Measurements from ENCODE around the gene FBXW4. TPM values are rescaled to one million over a fixed set of nuclear protein-coding genes. Genes with fewer than 3 reads are reported as not detected.
A peak's percentile ranks its signal among the peaks of the same experiment; 100 is the strongest.

FBXW4 gene
- polyA plus RNA-seq, 2 of the 4 experiments (the other 2 are of a cell fraction): 24.0 to 41.1 TPM

DNA sequence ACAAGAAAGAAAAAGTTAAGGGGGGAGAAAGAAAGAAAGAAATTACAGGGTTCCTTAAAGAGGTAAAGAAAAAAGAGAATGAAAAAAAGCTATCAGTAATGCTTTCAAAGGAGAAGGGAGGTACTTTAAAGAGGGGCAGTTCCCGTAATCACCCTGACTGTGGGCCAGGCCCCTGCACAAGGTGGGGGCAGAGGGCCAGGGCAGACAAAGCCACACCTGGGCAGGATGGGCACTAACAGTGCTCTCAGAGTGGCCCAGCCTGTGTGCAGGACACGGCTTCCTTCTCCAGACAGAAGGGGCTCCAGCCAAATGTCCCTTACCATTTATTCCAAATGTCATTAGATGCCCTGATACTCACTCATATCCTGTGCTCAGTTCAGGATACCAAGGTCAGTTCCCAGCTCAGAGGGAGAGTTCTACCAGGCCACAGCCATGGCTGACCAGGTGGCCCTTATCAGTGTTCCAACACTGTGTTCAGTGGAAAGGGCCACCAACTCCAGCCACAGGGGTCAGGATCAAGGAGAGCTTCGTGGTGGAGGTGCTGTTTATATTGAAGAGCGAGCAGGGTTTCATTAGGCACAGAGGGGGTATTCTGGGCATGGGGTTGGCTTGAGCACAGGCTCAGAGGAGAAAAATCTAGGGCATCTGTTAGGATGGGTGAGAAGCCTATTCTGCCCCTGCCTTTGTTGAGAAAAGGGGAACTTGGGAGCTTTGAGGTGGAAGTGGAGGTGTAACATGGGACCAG lies 77.0 kb downstream of the FBXW4 start:
- no peaks in the 10 kb centered on the region for H3K4me1 ChIP-seq

DNA sequence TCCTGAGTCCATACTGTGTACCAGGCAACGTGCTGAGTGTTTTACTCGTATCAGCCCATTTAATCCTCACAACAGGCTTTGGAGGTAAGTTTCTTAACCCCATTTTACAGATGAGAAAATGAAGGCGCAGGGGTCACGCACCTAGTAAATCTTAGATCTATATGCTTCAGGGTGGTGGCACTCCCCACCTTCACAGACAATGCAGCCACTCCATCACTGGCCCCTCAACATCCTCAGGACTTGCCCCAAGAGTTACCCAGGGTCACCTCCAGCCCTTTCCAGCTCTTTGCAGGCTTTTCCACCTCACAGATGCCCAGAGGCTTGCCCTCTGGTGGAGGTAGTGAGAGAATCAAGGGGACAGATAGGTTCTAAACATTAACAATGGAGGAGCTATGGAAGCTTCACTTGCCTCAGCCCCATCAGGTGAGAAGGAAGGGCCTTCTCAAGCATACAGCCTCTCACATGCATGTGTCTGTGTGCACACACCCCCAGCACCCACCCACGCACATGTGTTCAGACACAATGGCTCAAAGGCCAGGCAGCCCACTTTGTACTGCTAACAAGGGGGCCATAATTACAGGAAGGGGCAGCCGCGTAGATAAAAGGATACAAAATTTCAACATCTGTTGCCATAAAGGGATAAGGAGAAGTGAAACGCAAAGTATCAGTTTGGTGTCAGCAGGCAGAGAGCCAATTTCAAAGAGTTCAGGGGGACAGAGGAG lies 77.7 kb downstream of the FBXW4 start:
- ATAC-seq: peak; percentile 45 to 56; a peak in 3 of 6 replicates
- TF ChIP-seq SMC3 (IDR thresholded peaks at IDR 0.05) (no peak), ZNF302 (CRISPR knock-in tag; IDR thresholded peaks at IDR 0.05) (no peak), HEYL (CRISPR knock-in tag; IDR thresholded peaks at IDR 0.05) (no peak), CBX2 (IDR thresholded peaks at IDR 0.05; ENCODE audit: borderline replicate concordance, low read depth) (no peak), CHD4 (IDR thresholded peaks at IDR 0.05; ENCODE audit: borderline replicate concordance) (no peak), ZFP36 (IDR thresholded peaks at IDR 0.05; ENCODE audit: borderline replicate concordance, partially characterized antibody) (no peak), FOXS1 (CRISPR knock-in tag; IDR thresholded peaks at IDR 0.05) (no peak), HDAC2 (IDR thresholded peaks at IDR 0.05) (no peak), RAD21 (conservative IDR thresholded peaks at IDR 0.05 in 1 of 2, IDR thresholded peaks at IDR 0.05 in 1 of 2) (no peak), EHF (CRISPR knock-in tag; IDR thresholded peaks at IDR 0.05) (no peak)
- H3K4me1 ChIP-seq: no peaks in the 10 kb centered on the region
- ChIA-PET CTCF (interaction anchor here (1.1 to 4.5 kb wide), 6 partner anchors 10 to 402 kb away, joined by 3 to 19 read pairs (median 5); no protein-coding TSS in a partner anchor), POLR2A (no interaction called here)
- no peak for FAIRE-seq
- no peak overlapping the region for H3K4me2 ChIP-seq
- WGBS (ENCODE audit: missing lambda C conversion rate): 95% methylated on average over 8 of the region's 8 CpGs
- no peaks in the 10 kb centered on the region for H3K9me3 ChIP-seq
- no peak overlapping the region for H3K4me3 ChIP-seq
- DNase-seq (ENCODE audit: low read depth in 1 of 2, low spot score in 1 of 2): peak in 1 of 2 experiments; percentile 24
- no peak overlapping the region for H3K27ac ChIP-seq

More for the DNA sequence above, 77.0 kb downstream of the FBXW4 start:
- CTCF ChIA-PET: interaction anchor here (1.0 to 4.5 kb wide), 8 partner anchors 10 to 403 kb away, joined by 3 to 19 read pairs (median 5); no protein-coding TSS in a partner anchor
- no peak for ATAC-seq
- no peak overlapping the region for H3K27ac ChIP-seq
- POLR2A ChIA-PET: no interaction called here
- WGBS (ENCODE audit: missing lambda C conversion rate): 85% methylated on average over 4 of the region's 4 CpGs
- H3K4me3 ChIP-seq: no peak overlapping the region
- no peak for DNase-seq (ENCODE audit: low read depth in 1 of 2, low spot score in 1 of 2)
- no peak for FAIRE-seq
- no peaks in the 10 kb centered on the region for H3K9me3 ChIP-seq
- TF ChIP-seq, protein P1, sequence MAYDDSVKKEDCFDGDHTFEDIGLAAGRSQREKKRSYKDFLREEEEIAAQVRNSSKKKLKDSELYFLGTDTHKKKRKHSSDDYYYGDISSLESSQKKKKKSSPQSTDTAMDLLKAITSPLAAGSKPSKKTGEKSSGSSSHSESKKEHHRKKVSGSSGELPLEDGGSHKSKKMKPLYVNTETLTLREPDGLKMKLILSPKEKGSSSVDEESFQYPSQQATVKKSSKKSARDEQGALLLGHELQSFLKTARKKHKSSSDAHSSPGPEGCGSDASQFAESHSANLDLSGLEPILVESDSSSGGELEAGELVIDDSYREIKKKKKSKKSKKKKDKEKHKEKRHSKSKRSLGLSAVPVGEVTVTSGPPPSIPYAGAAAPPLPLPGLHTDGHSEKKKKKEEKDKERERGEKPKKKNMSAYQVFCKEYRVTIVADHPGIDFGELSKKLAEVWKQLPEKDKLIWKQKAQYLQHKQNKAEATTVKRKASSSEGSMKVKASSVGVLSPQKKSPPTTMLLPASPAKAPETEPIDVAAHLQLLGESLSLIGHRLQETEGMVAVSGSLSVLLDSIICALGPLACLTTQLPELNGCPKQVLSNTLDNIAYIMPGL (CRISPR knock-in tag; IDR thresholded peaks at IDR 0.05; ENCODE audit: borderline replicate concordance): no peak
- H3K4me2 ChIP-seq: no peak overlapping the region

DNA sequence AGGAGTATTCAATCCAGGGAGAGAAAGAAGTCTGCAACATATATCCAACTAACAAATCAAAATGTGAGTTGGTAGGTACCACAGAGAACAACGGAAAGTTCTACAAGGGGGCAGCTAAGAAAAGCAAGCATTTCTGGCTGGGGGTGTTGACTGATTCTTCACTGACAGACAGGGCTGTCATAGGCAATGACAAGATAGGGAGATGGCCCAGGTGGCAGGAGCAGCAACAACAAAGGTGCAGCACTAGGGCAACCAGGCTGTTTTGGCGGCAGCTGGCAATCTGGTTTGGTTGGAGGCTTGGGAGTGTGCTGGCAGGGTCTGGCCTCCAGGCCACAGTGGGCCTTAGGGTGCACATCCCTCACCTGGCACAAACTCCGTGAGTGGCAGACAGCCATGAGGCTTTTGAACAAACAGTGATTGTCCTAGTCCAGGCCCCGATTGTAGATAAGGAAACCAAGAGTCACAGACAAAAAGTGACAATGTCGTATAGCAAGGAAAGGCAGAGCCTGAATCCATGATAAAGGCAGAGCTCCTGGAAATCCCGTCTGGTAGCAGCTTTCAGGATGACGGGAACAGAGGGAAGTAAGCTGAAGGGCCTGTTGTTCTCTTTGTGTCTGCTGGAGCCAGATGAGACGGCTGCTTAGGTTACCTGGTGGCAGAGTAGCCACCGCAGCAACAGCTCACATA lies 78.4 kb downstream of the FBXW4 start:
- Histone ChIP-seq H3K4me2 (no peak overlapping the region), H3K4me3 (no peak overlapping the region), H3K9me3 (no peaks in the 10 kb centered on the region), H3K4me1 (no peaks in the 10 kb centered on the region), H3K27ac (no peak overlapping the region)
- POLR2A ChIA-PET: no interaction called here
- ATAC-seq (no peak), DNase-seq (ENCODE audit: low read depth in 1 of 2, low spot score in 1 of 2) (no peak), FAIRE-seq (no peak)
- no peak for TF ChIP-seq NR3C1 (IDR thresholded peaks at IDR 0.05)
- no peak for TF ChIP-seq BHLHE40 (IDR thresholded peaks at IDR 0.05; ENCODE audit: low read depth, low read length)
- TF ChIP-seq EHMT2 (IDR thresholded peaks at IDR 0.05; ENCODE audit: low read depth): no peak
- TF ChIP-seq, protein P2, sequence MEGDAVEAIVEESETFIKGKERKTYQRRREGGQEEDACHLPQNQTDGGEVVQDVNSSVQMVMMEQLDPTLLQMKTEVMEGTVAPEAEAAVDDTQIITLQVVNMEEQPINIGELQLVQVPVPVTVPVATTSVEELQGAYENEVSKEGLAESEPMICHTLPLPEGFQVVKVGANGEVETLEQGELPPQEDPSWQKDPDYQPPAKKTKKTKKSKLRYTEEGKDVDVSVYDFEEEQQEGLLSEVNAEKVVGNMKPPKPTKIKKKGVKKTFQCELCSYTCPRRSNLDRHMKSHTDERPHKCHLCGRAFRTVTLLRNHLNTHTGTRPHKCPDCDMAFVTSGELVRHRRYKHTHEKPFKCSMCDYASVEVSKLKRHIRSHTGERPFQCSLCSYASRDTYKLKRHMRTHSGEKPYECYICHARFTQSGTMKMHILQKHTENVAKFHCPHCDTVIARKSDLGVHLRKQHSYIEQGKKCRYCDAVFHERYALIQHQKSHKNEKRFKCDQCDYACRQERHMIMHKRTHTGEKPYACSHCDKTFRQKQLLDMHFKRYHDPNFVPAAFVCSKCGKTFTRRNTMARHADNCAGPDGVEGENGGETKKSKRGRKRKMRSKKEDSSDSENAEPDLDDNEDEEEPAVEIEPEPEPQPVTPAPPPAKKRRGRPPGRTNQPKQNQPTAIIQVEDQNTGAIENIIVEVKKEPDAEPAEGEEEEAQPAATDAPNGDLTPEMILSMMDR (IDR thresholded peaks at IDR 0.05): no peak
- TF ChIP-seq, protein P3, sequence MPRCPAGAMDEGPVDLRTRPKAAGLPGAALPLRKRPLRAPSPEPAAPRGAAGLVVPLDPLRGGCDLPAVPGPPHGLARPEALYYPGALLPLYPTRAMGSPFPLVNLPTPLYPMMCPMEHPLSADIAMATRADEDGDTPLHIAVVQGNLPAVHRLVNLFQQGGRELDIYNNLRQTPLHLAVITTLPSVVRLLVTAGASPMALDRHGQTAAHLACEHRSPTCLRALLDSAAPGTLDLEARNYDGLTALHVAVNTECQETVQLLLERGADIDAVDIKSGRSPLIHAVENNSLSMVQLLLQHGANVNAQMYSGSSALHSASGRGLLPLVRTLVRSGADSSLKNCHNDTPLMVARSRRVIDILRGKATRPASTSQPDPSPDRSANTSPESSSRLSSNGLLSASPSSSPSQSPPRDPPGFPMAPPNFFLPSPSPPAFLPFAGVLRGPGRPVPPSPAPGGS (IDR thresholded peaks at IDR 0.05): no peak
- TF ChIP-seq, protein P4, sequence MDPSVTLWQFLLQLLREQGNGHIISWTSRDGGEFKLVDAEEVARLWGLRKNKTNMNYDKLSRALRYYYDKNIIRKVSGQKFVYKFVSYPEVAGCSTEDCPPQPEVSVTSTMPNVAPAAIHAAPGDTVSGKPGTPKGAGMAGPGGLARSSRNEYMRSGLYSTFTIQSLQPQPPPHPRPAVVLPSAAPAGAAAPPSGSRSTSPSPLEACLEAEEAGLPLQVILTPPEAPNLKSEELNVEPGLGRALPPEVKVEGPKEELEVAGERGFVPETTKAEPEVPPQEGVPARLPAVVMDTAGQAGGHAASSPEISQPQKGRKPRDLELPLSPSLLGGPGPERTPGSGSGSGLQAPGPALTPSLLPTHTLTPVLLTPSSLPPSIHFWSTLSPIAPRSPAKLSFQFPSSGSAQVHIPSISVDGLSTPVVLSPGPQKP (IDR thresholded peaks at IDR 0.05; ENCODE audit: low read depth, low read length): no peak
- TF ChIP-seq JUNB (IDR thresholded peaks at IDR 0.05): no peak
- no peak for TF ChIP-seq MAFK (IDR thresholded peaks at IDR 0.05; ENCODE audit: partially characterized antibody)
- TF ChIP-seq ZNF302 (CRISPR knock-in tag; IDR thresholded peaks at IDR 0.05): no peak
- TF ChIP-seq CHD2 (IDR thresholded peaks at IDR 0.05; ENCODE audit: low read length, partially characterized antibody): no peak
- no peak for TF ChIP-seq CEBPB (IDR thresholded peaks at IDR 0.05)
- WGBS (ENCODE audit: missing lambda C conversion rate): 90% methylated on average over 9 of the region's 9 CpGs
- CTCF ChIA-PET: interaction anchor here (0.6 to 4.5 kb wide), 7 partner anchors 10 to 165 kb away, joined by 3 to 19 read pairs (median 3); no protein-coding TSS in a partner anchor
